Left lung (tissue), 10 donors: ENCODE data around the gene DLX5. TPM values are rescaled to one million over a fixed set of nuclear protein-coding genes. Genes with fewer than 3 reads are reported as not detected.
A peak's percentile ranks its signal among the peaks of the same experiment; 100 is the strongest.

Experiments
- ATAC-seq: fragments of 200-7000 bp; cut with Tn5 transposase; one replicate; pipeline ENCODE4 v1.9.1; 2020; ENCODE audit warnings: moderate library complexity
- DNase-seq, 4 donors: peaks; one replicate each; pipeline ENCODE4 v3.0.0-alpha.2; 2013 to 2020
- H3K27ac ChIP-seq, 2 donors: fragments of 200-600 bp; sonication (generic) in 1 of 2; one replicate each; pipeline versions ENCODE4 v1.5.0 to v1.8.0; 2020 to 2021
- H3K27me3 ChIP-seq, 2 donors: fragments of 200-600 bp; sonication (generic) in 1 of 2; one replicate each; pipeline versions ENCODE4 v1.5.0 to v1.8.0; 2020 to 2021
- H3K36me3 ChIP-seq, 2 donors: fragments of 200-600 bp; sonication (generic) in 1 of 2; one replicate each; pipeline versions ENCODE4 v1.5.0 to v1.8.0; 2020 to 2021
- H3K4me1 ChIP-seq, 2 donors: fragments of 200-600 bp; one replicate each; pipeline ENCODE4 v1.8.0; 2021
- H3K4me3 ChIP-seq, 2 donors: fragments of 200-600 bp; sonication (generic) in 1 of 2; one replicate each; pipeline versions ENCODE4 v1.5.0 to v1.8.0; 2020 to 2021; ENCODE audit warnings: mild to moderate bottlenecking in 1 of 2
- H3K9me3 ChIP-seq, 2 donors: fragments of 200-600 bp; sonication (generic) in 1 of 2; one replicate each; pipeline versions ENCODE4 v1.5.0 to v1.8.0; 2020 to 2021
- CTCF ChIP-seq, 2 donors: fragments of 200-600 bp; sonication (generic) in 1 of 2; IDR thresholded peaks; one replicate each; pipeline versions ENCODE4 v1.5.0 to v1.8.0; 2021; ENCODE audit warnings: antibody characterized with exemption in 2 of 2
- intact Hi-C, 2 donors: fragments of 100-400 bp; cut with DNase I; formaldehyde crosslinking; loops; one replicate each; pipeline versions ENCODE4 v1.11.2 to v1.14.2; 2022
- polyA plus RNA-seq, 6 donors: library from polyadenylated mRNA; unstranded; fragments of 120-200 nt; gene quantifications; one replicate each; pipeline ENCODE4 v1.2.1, GENCODE V29; 2013; ENCODE audit not compliant: insufficient read length in 6 of 6
- total RNA-seq, 2 donors: library from RNA; stranded (reverse); fragmentation: NEBNext Ultra II Directional; extraction: Animal tissue kit (Norgen Biotek cat#: 25700); gene quantifications; one replicate each; pipeline ENCODE4 v1.2.1, GENCODE V29; 2021
- donor health status: DM: no; HTN: yes; CAD: no.
- donor health status: DM: no; HTN: no; CAD: no.

The DLX5 gene
- total and polyA plus RNA-seq, 8 donors: 1.8 to 25.3 (median 15.6) TPM; not detected in 1

- H3K27ac ChIP-seq: no peak within 1 kb of the TSS
- no peak for ATAC-seq
- no peaks in the 10 kb centered on the region for H3K9me3 ChIP-seq
- DNase-seq: peak in 2 of 4 donors; percentile 33 to 59
- peaks cover 0 to 22% of the 10 kb centered on the region in 2 donors for H3K4me1 ChIP-seq
- intact Hi-C loops: no loop called here
- no peak for TF ChIP-seq CTCF (IDR thresholded peaks at IDR 0.05)
- peaks cover 98 to 100% of the 10 kb centered on the region in 2 donors for H3K27me3 ChIP-seq
- peak within 1 kb of the TSS; percentile 2 to 19 for H3K4me3 ChIP-seq
- H3K36me3 ChIP-seq: no peaks in the 10 kb centered on the region
Observed at GRCh38 chr7:97005183-97006054, 19.2 kb downstream of the DLX5 start, which contains the start of gene DLX6. TSS of gene DLX6 (plus strand) at chr7:97005553. CDS start at chr7:97005978, 425 bp downstream.

- Histone ChIP-seq H3K27ac (no peak overlapping the region), H3K4me1 (peaks cover 0 to 22% of the 10 kb centered on the region in 2 donors), H3K36me3 (no peaks in the 10 kb centered on the region), H3K27me3 (peaks cover 97 to 100% of the 10 kb centered on the region in 2 donors), H3K9me3 (no peaks in the 10 kb centered on the region), H3K4me3 (no peak overlapping the region)
- intact Hi-C loops: no loop called here
- ATAC-seq: no peak
- no peak for DNase-seq
- no peak for TF ChIP-seq CTCF (IDR thresholded peaks at IDR 0.05)
Observed at GRCh38 chr7:97004247-97005182, 20.1 kb downstream of the DLX5 start.

- peaks cover 97 to 100% of the 10 kb centered on the region in 2 donors for H3K27me3 ChIP-seq
- H3K4me3 ChIP-seq: no peak overlapping the region
- H3K36me3 ChIP-seq: no peaks in the 10 kb centered on the region
- no peak overlapping the region for H3K27ac ChIP-seq
- no peak for DNase-seq
- ATAC-seq: no peak
- no peak for TF ChIP-seq CTCF (IDR thresholded peaks at IDR 0.05)
- H3K4me1 ChIP-seq: peaks cover 0 to 22% of the 10 kb centered on the region in 2 donors
- intact Hi-C loops: no loop called here
- H3K9me3 ChIP-seq: no peaks in the 10 kb centered on the region
Observed at GRCh38 chr7:97003262-97004246, 21.1 kb downstream of the DLX5 start.

GRCh38 chr7:97002555-97003261 is 21.9 kb downstream of the DLX5 start:
- no peak for ATAC-seq
- Histone ChIP-seq H3K4me1 (peaks cover 0 to 22% of the 10 kb centered on the region in 2 donors), H3K9me3 (no peaks in the 10 kb centered on the region), H3K27ac (no peak overlapping the region), H3K4me3 (no peak overlapping the region), H3K36me3 (no peaks in the 10 kb centered on the region), H3K27me3 (peaks cover 97 to 100% of the 10 kb centered on the region in 2 donors)
- no peak for DNase-seq
- no peak for TF ChIP-seq CTCF (IDR thresholded peaks at IDR 0.05)
- intact Hi-C loops: no loop called here
